GM12892 (cell line): ENCODE data around the gene EPN2.

ENCODE experiments used
- POLR2A ChIP-seq: IDR thresholded peaks from 2 replicates; pipeline ENCODE4 v1.6.1; 2011; ENCODE audit warnings: low read depth, low read length, control low read depth
- POLR2AphosphoS5 ChIP-seq: IDR thresholded peaks from 2 replicates; pipeline ENCODE4 v1.6.1; 2011; ENCODE audit warnings: low read depth, low read length, control low read depth
- TAF1 ChIP-seq: IDR thresholded peaks from 2 replicates; pipeline ENCODE4 v1.6.1; 2011; ENCODE audit warnings: low read depth, mild to moderate bottlenecking, control low read depth, low read length, borderline replicate concordance

GRCh38 chr17:19381741-19382444, 144.7 kb downstream of the EPN2 start:
- TF ChIP-seq POLR2A: no peak
- no peak for TF ChIP-seq POLR2AphosphoS5
- TF ChIP-seq TAF1: no peak
